Stimulated activated CD8-positive, alpha-beta memory T cell treated with anti-CD3 and anti-CD28 coated beads, Interleukin-4, amount 100 ng/mL, for 24 hours (primary cell): ENCODE measurements around the gene GGACT.
"Not testable (repeated sequence)": the region's sequence is repeated elsewhere in the genome, so short reads cannot be mapped to it uniquely, and the experiment has no call there.

Source experiments
- DNase-seq: peaks from one replicate; pipeline ENCODE4 v3.0.0-alpha.2; 2020; ENCODE audit warnings: low read depth

GGACT gene

DNA sequence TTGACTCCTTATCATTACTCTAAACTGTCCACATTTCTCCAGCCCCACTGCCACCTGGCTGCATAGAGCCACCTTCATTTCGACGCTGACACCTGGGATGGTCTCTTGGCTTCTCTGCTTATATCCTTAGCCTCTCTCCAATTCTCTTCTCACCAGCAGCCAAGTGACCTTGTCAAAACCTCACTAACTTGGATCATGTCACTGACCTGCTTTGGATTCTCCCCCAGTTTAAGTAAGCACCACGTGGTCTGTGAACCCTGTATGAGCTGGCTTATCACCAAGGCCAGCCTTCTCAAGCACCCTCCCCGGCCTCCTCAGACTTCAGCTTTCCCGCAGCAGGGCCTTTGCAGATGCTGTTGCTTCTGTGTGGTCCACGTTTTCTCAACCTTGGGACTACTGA is 12.3 kb upstream of the GGACT start:
- DNase-seq, result no peak

DNA sequence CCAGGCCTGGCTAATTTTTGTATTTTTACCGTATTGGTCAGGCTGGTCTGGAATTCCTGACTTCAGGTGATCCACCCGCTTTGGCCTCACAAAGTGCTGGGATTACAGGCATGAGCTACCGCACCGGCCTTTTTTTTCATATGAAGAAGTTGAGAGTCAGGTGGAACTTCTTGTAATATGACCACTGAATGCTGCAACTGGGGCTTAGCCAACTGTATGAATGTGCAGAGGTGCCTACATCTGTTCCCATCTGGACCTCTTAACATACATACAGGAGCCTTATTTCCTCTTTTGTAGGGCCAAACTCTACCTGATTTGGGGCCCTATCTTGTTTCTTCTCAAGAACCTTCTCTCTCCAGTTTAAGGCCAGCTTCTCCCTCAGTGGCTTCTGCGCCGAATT is 11.9 kb upstream of the GGACT start:
- DNase-seq, result no peak

DNA sequence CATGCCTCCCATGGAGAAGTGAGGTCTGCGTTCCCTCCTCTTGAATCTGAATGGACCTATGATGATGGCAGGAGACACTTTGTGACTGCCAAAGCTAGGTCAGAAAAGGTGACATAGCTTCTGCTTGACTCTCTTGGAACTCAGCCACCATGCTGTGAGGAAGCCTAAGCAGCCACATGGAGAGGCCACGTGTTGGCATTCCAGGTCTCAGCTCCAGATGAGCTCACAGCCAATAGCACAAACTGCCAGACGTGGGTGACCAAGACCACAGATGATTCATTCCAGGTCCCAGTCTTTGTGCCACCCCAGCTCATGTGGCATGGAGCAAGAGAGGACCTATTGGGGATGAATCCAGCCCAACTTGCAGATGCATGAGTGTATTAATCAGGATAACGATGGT is 8.7 kb upstream of the GGACT start:
- no peak for DNase-seq

- DNase-seq, result no peak
These were observed 7.9 kb upstream of the GGACT start for GRCh38 chr13:100596516-100596915.

DNA sequence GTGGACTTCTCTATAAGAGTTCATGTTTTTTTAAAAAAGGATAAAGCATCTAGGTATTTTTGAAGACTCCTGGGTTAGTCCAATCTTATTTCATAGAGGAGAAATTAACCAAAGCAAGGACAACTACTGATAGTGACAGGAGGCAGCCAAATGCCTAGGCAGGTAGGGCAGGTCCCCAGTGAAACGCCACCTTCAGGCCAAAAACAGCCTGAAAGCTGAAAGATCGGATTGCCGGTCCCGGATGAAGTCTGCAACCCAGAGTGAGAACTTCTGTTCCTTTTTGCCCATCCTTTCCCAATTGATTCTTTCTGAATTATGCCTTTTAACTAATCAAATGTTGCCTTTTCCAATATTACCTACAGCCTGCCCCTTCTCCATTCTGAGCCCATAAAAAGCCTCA is 6.1 kb upstream of the GGACT start:
- DNase-seq, result no peak

- no peak for DNase-seq
These were observed 5.7 kb upstream of the GGACT start for GRCh38 chr13:100594255-100594654.

- DNase-seq, result no peak
These were observed 663 bp upstream of the GGACT start for GRCh38 chr13:100589178-100589725.

DNA sequence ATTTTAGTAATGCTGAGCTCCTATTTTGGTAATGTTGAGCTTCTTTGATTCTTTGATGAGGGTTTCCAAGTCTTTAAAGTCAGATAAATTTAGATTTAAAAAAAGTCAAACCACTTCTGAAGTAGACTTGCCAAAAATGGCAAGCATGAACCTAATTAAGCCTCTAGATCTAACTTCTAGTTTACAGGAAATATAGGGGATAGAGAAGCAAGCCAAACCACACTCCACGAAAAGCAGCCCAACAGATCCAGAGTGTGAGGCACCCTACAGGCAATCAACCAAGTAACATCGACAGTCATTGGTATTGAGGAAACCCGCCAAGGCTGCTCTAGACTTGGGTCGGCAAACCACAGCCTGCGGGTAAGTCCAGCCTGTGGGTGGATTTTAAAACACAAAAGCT is 3.7 kb downstream of the GGACT start:
- no peak for DNase-seq

- DNase-seq, result no peak
These were observed 7.1 kb downstream of the GGACT start for GRCh38 chr13:100581504-100581903.

DNA sequence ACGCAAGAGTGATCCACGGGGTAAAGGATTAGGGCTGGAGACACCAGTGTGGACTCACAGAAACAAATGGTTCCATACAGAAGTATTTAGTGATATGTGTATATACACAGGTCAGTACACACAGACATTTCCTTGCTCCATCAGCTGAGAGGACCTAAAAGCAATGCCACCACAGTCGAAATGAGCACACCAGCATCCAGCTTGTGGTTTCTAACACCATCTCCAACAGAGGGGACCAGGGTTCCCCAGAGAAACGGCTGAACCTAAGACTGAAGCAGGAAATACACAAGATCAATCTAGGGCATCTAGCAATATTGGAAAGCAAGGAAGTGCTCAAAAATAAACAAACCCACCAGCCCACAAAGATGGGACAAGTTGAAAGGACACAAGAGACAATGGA is 7.6 kb downstream of the GGACT start:
- no peak for DNase-seq

DNA sequence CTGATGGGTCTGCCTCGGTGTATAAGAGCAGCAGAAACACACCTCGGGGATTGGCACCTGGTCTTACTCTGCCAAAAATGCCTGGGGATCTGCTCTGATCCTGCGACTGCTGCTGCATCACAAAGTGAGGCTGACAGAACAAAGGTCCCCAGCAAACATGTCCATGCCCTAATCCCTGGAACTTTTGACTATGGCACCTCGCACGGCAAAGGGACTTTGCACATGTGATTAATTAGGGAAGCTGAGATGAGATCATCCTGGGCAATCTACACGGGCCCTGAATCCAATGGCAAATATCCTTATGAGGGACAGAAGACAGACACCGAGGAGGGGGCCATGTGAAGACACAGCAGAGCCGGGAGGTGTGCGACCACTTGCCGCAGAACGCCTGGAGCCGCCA is 8.5 kb downstream of the GGACT start:
- DNase-seq, result no peak

GRCh38 chr13:100577239-100577638 is 11.3 kb downstream of the GGACT start:
- not testable (repeated sequence) for DNase-seq

GRCh38 chr13:100573121-100573520 is 15.5 kb downstream of the GGACT start:
- peak; percentile 58 for DNase-seq

DNA sequence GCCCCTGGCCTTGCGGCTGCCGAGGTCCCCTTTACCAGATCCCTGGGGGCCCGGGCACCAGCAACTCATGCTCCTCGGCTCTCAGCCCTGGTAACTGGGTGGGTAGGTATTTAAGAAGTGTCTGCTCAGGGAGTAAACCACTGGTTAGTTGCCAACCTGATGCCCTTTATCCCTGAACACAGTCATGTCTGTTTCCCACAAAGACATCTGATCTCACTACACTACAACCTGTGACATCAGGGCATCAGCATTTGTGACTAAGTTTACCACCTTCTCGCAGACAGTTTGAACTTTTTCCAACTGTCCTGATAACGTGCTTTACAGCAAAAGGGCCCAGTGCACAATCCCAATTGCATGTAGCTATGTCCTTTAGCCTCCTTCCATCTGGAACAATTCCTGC is 22.0 kb downstream of the GGACT start:
- no peak for DNase-seq

- no peak for DNase-seq
These were observed 23.3 kb downstream of the GGACT start for GRCh38 chr13:100565286-100565685.

- no peak for DNase-seq
These were observed 24.0 kb downstream of the GGACT start for GRCh38 chr13:100564444-100565223.

DNA sequence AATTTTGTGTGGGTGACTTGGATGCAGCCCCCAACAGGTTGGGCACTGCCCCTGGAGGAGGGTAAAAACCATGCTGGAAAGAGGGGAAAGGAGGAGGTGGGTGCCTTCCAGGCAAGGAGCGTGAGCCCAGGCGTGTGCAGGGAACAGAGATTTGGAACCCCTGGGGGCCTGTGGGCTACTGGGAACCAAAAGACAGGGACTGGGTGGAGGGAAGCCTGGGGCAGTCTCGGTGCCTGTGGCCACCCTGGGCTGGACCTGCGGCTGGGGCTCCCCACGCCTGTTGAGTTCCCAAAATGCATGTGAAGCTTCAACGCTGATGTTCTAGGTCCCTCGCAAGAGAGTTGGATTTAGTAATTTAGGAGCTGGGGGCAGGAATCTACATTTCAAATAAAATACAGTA is 24.8 kb downstream of the GGACT start:
- DNase-seq, result no peak

DNA sequence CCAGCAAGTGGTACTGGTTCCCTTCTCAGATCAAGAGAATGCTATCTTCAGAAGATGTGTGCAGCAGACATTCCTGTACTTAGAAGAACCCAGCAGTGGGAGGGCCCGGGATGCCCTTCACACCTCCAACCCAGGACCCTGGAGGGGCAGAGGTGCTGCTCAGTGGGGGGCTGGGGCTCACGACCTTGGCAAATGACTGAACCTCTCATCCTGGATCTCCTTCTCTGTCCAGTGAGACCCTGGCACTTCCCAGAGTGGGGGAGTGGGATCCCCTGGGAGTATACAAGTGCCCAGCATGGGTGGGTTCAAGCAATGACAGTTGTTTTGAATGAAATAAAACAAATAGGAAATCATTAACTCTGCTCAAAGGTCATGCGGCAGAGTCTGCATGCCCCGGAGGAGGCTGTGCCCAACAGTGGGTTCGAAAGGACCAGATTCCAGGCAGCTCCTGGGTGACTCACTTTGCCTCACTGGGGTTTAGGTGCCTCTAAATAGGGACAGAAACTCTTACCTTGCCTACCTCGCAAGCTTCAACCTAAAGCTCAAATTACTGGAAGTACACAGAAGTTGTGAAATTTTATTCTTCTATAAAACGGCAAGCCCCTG is 26.9 kb downstream of the GGACT start:
- DNase-seq, result no peak

DNA sequence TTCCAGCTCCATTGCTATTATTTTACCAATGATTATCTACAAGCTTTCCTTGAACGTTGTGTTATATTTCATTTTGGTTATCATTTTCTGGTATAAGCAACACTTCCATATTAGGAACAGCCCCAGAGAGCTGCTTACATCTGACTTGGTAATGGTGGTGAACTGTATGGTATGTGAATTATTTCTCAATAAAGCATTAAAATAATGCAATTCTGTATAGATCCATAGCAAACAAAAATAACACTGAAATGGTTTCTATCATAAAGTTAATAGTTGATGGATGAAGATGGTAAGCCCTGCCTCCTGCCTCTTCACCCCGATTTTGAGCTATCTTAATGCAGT is 27.5 kb downstream of the GGACT start:
- DNase-seq, result no peak

DNA sequence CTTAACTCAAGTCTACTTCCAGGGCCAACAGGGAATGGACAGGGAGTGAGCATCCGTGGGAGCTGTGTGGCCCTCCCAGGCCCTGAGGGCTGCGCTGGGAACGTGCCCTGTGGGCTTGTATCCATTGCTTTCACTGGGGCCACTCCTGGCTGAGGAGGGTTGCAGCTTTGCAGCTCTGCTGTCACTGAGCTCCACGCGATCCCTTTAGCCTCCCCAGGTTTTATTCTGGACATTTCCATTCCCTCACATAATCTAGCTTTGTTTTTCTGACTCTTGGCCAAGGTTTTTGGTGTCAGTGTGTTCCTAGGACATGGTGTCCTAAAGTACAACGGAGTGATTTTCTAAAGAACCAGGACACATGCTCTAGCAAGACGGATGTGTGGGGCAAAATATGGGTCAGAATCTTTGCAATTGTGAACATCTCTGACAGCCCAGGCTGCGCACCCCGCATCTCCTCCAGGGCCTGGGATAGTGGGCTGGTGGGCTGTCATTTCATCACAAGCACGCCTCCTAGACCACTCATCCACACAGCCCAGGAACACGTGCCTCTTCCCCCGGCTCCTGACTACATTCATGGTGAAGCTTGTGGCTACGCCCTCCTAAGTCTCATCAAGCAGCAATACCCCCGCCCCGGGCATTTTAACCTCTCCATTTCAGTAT is 28.0 kb downstream of the GGACT start:
- DNase-seq, result no peak

- no peak for DNase-seq
These were observed 28.7 kb downstream of the GGACT start for GRCh38 chr13:100559886-100560285.

- no peak for DNase-seq
These were observed 35.8 kb downstream of the GGACT start for GRCh38 chr13:100552755-100553154.

GRCh38 chr13:100549316-100549715 is 39.3 kb downstream of the GGACT start:
- no peak for DNase-seq
